GM06990 (cell line): ENCODE data around the gene LRRC7.

Experiments
- DNase-seq: peaks from one replicate; pipeline ENCODE4 v3.0.0-alpha.2; 2011; ENCODE audit not compliant: insufficient read length; ENCODE audit errors: extremely low read depth
- H3K27me3 ChIP-seq: replicated peaks from 2 replicates; pipeline ENCODE4 v1.6.0; 2011; ENCODE audit warnings: low read length; ENCODE audit not compliant: control insufficient read depth, insufficient read depth
- H3K36me3 ChIP-seq: 2 replicates; pipeline ENCODE4 v1.5.1; 2011; ENCODE audit warnings: low read length; ENCODE audit not compliant: control insufficient read depth, insufficient read depth
- H3K4me3 ChIP-seq: replicated peaks from 2 replicates; pipeline ENCODE4 v1.5.1; 2011; ENCODE audit warnings: low read depth, mild to moderate bottlenecking, control low read depth, low read length
- CTCF ChIP-seq: IDR thresholded peaks from 2 replicates; pipeline ENCODE4 v1.5.1; 2011; ENCODE audit warnings: low read length, control low read depth, mild to moderate bottlenecking, inconsistent platforms; ENCODE audit not compliant: insufficient read depth, poor library complexity, severe bottlenecking

LRRC7 gene

GRCh38 chr1:69650779-69651178, 83.1 kb downstream of the LRRC7 start:
- Histone ChIP-seq H3K27me3 (no peaks in the 10 kb centered on the region), H3K36me3 (no peaks in the 10 kb centered on the region), H3K4me3 (no peak overlapping the region)
- no peak for DNase-seq
- TF ChIP-seq CTCF: no peak

GRCh38 chr1:69651656-69652055, 83.9 kb downstream of the LRRC7 start:
- no peaks in the 10 kb centered on the region for H3K36me3 ChIP-seq
- TF ChIP-seq CTCF: no peak
- DNase-seq: no peak
- H3K27me3 ChIP-seq: no peaks in the 10 kb centered on the region
- H3K4me3 ChIP-seq: no peak overlapping the region

- DNase-seq: no peak
- no peak overlapping the region for H3K4me3 ChIP-seq
- no peaks in the 10 kb centered on the region for H3K36me3 ChIP-seq
- H3K27me3 ChIP-seq: no peaks in the 10 kb centered on the region
- TF ChIP-seq CTCF: no peak
Measured at GRCh38 chr1:69657971-69658370, 90.2 kb downstream of the LRRC7 start.

GRCh38 chr1:69661686-69662085, 94.0 kb downstream of the LRRC7 start:
- H3K36me3 ChIP-seq: no peaks in the 10 kb centered on the region
- H3K4me3 ChIP-seq: no peak overlapping the region
- no peaks in the 10 kb centered on the region for H3K27me3 ChIP-seq
- no peak for TF ChIP-seq CTCF
- DNase-seq: no peak

GRCh38 chr1:69662321-69662720, 94.6 kb downstream of the LRRC7 start:
- no peak for TF ChIP-seq CTCF
- no peak overlapping the region for H3K4me3 ChIP-seq
- H3K36me3 ChIP-seq: no peaks in the 10 kb centered on the region
- no peaks in the 10 kb centered on the region for H3K27me3 ChIP-seq
- DNase-seq: no peak

- TF ChIP-seq CTCF: no peak
- DNase-seq: no peak
- H3K4me3 ChIP-seq: no peak overlapping the region
Measured at GRCh38 chr1:69671363-69672010, 103.8 kb downstream of the LRRC7 start.

More at GRCh38 chr1:69671363-69672010, 103.8 kb downstream of the LRRC7 start:
- Histone ChIP-seq H3K27me3 (no peaks in the 10 kb centered on the region), H3K36me3 (no peaks in the 10 kb centered on the region)
